Choroid plexus epithelial cell (primary cell): ENCODE results near the gene UBL7.
A peak's percentile ranks its signal among the peaks of the same experiment; 100 is the strongest.

Experiments
- DNase-seq: peaks from one replicate; pipeline ENCODE4 v3.0.0-alpha.2; 2010; ENCODE audit warnings: low read depth
- H3K4me3 ChIP-seq: 2 replicates; pipeline ENCODE4 v1.5.1; 2011; ENCODE audit warnings: low read depth, mild to moderate bottlenecking, control low read depth, low read length, moderate library complexity
- TF ChIP-seq, protein P1 (sequence below): conservative IDR thresholded peaks from 2 replicates; pipeline ENCODE4 v1.5.1; 2011; ENCODE audit warnings: low read depth, mild to moderate bottlenecking, control low read depth, inconsistent platforms, low read length, moderate library complexity

UBL7 gene

GRCh38 chr15:74403991-74404563 lies 56.9 kb downstream of the UBL7 start:
- no peak overlapping the region for H3K4me3 ChIP-seq
- TF ChIP-seq, protein P1, sequence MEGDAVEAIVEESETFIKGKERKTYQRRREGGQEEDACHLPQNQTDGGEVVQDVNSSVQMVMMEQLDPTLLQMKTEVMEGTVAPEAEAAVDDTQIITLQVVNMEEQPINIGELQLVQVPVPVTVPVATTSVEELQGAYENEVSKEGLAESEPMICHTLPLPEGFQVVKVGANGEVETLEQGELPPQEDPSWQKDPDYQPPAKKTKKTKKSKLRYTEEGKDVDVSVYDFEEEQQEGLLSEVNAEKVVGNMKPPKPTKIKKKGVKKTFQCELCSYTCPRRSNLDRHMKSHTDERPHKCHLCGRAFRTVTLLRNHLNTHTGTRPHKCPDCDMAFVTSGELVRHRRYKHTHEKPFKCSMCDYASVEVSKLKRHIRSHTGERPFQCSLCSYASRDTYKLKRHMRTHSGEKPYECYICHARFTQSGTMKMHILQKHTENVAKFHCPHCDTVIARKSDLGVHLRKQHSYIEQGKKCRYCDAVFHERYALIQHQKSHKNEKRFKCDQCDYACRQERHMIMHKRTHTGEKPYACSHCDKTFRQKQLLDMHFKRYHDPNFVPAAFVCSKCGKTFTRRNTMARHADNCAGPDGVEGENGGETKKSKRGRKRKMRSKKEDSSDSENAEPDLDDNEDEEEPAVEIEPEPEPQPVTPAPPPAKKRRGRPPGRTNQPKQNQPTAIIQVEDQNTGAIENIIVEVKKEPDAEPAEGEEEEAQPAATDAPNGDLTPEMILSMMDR = no peak
- no peak for DNase-seq

DNA sequence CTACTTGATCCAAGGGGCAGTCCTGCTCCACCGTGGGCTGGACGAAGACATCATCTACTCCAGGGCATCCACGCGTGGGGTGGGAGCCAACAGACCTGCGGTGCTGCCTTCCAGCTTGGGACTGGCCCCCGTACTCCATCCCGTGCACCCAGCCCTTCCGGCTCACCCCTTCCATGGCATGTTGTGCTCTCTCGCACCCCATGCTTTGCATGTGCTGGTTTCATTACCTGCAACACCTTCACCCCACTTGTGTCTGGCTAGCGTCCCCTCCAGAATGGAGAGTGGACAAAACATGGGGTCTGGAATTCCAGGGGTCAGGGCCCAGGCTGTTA lies 57.4 kb downstream of the UBL7 start:
- no peak for DNase-seq
- TF ChIP-seq, protein P1 = no peak
- H3K4me3 ChIP-seq = no peak overlapping the region

DNA sequence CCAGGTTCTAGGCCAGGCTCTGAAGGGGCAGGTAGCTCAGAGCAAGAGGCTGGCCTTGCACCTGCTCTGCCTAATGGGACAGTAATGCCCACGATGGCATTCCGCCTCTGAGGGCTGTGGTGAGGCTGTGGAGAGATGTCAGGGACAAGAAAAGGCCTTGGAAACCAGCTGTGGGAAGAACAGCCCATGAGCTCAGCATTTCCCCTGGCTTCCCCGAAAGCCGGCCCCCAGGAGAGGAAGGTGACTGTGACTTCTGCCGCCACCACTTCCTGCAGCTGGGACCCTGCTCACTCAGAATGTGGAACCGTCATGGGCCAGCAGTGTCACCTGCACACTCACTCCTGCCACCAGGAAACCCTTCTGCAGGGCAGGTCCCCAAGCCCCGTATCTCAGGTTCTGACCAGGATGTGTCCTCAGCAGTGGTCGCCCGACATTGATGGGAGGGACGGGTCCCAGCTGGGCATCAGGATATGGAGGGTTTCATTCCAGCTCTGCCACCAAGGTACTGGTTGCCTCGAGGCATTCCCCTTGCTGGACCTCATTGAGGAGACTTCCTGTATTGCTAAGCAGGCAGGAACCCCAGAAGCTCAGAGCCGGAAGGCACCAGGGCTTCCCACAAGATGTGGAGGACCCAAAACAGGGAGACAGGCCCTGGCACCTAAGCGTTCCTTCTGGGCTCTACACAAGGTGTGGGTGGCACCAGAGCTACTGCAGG lies 57.9 kb downstream of the UBL7 start:
- TF ChIP-seq, protein P1 = no peak
- DNase-seq = no peak
- no peak overlapping the region for H3K4me3 ChIP-seq

GRCh38 chr15:74402337-74402841 lies 58.6 kb downstream of the UBL7 start:
- H3K4me3 ChIP-seq = no peak overlapping the region
- TF ChIP-seq, protein P1 = no peak
- no peak for DNase-seq

DNA sequence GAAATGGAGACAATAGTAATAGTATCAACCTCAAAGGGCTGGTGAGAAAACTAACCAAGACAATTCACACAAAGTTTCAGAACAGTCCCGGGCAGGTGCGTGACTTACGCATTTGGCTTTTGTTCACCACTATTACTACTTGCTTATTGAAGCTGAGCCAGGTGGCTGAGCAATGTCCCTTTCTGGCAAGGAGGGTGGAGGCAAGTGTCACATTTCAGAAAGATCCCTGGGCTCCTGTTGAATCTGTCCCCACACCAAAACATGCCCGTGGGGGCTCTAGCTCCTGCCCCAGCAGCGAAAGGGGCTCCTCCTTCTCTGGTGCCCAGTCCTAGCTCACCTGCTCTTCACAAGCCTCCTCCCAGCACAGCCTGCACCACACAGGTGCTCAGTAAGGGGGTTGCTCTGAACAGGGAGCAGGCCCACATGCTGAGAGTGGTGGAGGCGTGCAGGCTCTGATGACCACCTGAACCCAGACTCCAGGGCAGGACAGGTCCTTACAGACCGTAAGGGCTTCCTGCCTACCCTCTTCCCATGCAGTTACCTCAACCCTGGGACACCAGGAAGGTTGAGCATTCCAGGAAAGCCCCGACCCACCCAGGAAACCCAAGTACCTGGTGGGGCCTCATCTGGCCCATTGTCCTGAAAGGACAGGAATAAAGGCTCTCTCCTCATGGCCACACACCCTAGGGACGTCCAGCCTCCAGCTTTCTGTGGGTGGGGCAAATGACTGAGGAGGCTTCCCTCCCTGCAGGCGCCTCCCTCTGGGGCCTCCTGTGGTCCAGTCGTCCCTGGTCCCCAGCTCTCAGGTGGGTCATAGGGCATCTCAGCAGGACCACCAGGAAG lies 59.8 kb downstream of the UBL7 start:
- TF ChIP-seq, protein P1 = no peak
- DNase-seq = no peak
- H3K4me3 ChIP-seq = no peak overlapping the region

DNA sequence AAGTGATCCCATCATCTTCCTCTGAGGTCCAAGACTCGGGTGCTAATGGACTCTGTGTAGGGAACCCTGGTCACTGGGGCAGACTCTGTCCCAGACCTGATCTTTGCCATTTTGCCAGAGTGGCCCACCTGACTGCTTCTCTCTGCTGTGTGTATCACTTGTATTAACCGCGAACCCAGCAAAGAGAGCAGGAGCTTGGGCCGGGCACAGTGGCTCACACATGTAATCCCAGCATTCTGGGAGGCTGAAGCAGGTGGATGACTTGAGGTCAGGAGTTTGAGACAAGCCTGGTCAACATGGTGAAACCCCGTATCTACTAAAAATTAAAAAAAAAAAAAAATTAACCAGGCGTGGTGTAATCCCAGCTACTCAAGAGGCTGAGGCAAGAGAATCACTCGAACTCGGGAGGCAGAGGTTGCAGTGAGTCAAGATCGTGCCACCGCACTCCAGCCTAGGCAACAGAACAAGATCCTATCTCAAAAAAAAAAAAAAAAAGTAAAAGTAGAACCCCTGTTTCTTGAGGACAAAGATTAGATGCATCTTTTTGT lies 60.6 kb downstream of the UBL7 start:
- DNase-seq = peak; percentile 31
- H3K4me3 ChIP-seq = no peak overlapping the region
- TF ChIP-seq, protein P1 = no peak
